ENCODE data around the gene ALPI. TPM values are rescaled to one million over a fixed set of nuclear protein-coding genes. Genes with fewer than 3 reads are reported as not detected.

Gene ALPI
- total and polyA plus RNA-seq, 12 donors = not detected

DNA sequence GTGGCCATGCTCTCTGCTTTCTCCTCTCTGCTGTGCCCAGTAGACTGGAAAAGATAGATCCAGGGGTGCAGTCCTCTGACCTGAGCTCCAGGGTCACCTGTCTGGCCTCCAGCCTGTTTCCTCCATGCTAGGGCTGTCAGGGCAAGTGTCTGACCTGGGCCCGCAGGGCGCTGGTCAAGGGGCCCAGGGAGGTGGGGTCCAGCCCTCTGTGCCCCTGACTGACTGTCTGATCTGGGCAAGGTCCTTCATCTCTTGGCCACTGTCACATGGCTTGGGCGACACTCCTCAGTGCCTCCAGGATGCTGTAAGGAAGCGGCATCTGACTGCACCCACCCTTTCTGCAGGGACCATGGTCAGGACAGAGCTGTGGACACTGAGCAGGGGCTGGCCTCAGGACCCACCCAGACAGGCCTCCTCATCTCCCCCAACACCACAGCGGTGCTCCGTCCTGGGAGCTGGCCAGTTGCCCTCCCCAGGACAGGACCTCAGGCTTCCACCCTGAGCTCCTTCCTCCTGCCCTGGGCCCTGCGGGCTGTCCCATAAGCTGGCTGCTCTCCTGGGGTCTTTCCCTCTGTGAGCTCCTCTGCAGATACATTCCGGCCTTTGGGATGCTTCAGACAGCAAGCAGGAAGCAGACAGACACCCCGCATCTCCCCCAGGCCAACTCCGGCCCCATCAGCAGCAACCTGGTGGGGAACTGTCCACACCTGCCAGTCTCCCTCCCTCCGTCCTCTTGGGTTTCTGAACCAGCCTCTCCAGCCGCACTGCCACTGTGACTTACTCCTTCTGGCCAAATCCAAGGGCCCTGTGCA, 21.2 kb upstream of the ALPI start:
- Histone ChIP-seq H3K4me1 (no peaks in the 10 kb centered on the region), H3K27ac (no peak overlapping the region), H3K4me3 (no peak overlapping the region), H3K9me3 (no peaks in the 10 kb centered on the region), H3K27me3 (peaks cover 0 to 7% (median 4%) of the 10 kb centered on the region in 7 donors), H3K36me3 (no peaks in the 10 kb centered on the region)
- TF ChIP-seq, protein P1, sequence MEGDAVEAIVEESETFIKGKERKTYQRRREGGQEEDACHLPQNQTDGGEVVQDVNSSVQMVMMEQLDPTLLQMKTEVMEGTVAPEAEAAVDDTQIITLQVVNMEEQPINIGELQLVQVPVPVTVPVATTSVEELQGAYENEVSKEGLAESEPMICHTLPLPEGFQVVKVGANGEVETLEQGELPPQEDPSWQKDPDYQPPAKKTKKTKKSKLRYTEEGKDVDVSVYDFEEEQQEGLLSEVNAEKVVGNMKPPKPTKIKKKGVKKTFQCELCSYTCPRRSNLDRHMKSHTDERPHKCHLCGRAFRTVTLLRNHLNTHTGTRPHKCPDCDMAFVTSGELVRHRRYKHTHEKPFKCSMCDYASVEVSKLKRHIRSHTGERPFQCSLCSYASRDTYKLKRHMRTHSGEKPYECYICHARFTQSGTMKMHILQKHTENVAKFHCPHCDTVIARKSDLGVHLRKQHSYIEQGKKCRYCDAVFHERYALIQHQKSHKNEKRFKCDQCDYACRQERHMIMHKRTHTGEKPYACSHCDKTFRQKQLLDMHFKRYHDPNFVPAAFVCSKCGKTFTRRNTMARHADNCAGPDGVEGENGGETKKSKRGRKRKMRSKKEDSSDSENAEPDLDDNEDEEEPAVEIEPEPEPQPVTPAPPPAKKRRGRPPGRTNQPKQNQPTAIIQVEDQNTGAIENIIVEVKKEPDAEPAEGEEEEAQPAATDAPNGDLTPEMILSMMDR (IDR thresholded peaks at IDR 0.05) = no peak
- intact Hi-C loops (cut with DNase I) = loop anchor here in 7 of 10 donors (5.0 to 10.0 kb wide), 6 partner anchors 92 to 527 kb away; partner anchors contain the start of gene NPPC (in 1 of the 7)
- DNase-seq (no peak), ATAC-seq (no peak)
- whole genome bisulfite sequencing, 2 donors = 88 to 93% methylated on average over 12 of the region's 12 CpGs

DNA sequence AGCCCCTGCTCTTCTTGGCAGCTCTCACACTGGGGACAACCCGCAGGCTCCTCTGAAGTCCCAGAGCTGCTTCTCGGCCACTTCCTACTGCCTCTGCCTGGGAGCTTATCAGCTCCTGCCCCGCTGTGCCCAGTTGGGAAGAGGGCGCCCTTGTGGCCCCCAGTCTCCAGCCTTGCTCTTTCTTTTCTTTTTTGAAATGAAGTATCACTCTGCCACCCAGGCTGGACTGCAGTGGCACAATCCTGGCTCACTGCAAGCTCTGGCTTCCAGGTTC, 20.6 kb upstream of the ALPI start:
- peaks cover 0 to 7% (median 4%) of the 10 kb centered on the region in 7 donors for H3K27me3 ChIP-seq
- ATAC-seq = no peak
- H3K9me3 ChIP-seq = no peaks in the 10 kb centered on the region
- no peaks in the 10 kb centered on the region for H3K36me3 ChIP-seq
- H3K27ac ChIP-seq = no peak overlapping the region
- intact Hi-C loops (cut with DNase I) = loop anchor here in 7 of 10 donors (5.0 to 10.0 kb wide), 6 partner anchors 93 to 528 kb away; partner anchors contain the start of gene NPPC (in 1 of the 7)
- H3K4me1 ChIP-seq = peaks cover 0 to 2% (median 0%) of the 10 kb centered on the region in 9 donors
- no peak for DNase-seq
- TF ChIP-seq, protein P1 (IDR thresholded peaks at IDR 0.05) = no peak
- no peak overlapping the region for H3K4me3 ChIP-seq
- 81 to 83% methylated on average over 4 of the region's 4 CpGs for WGBS, 2 donors

DNA sequence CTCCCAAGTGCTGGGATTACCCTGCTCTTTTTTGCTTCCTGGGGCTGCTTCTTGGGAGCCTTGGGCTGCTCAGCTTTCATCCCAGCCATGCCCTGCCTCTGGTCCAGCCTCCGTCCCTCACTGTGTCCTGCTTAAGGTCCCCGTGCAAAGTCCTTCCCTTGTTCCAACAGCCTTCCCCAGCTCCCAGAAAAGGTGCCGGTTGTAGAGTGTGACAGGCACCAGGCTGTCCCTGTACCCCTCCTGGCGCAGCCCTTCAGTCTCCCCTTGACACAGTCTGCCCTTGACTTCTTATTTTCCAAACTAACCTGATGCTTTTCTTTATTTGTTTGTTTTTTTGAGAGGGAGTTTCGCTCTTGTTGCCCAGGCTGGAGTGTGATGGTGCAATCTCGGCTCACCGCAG, 20.1 kb upstream of the ALPI start:
- intact Hi-C loops (cut with DNase I) = loop anchor here in 7 of 10 donors (5.0 to 10.0 kb wide), 6 partner anchors 94 to 529 kb away; partner anchors contain the start of gene NPPC (in 1 of the 7)
- H3K9me3 ChIP-seq = no peaks in the 10 kb centered on the region
- no peak overlapping the region for H3K27ac ChIP-seq
- TF ChIP-seq, protein P1 (IDR thresholded peaks at IDR 0.05) = no peak
- peaks cover 0 to 7% (median 4%) of the 10 kb centered on the region in 7 donors for H3K27me3 ChIP-seq
- H3K4me3 ChIP-seq = no peak overlapping the region
- H3K4me1 ChIP-seq = peaks cover 0 to 7% (median 0%) of the 10 kb centered on the region in 9 donors
- no peak for DNase-seq
- 89 to 92% methylated on average over 7 of the region's 7 CpGs for WGBS, 2 donors
- no peak for ATAC-seq
- H3K36me3 ChIP-seq = no peaks in the 10 kb centered on the region

DNA sequence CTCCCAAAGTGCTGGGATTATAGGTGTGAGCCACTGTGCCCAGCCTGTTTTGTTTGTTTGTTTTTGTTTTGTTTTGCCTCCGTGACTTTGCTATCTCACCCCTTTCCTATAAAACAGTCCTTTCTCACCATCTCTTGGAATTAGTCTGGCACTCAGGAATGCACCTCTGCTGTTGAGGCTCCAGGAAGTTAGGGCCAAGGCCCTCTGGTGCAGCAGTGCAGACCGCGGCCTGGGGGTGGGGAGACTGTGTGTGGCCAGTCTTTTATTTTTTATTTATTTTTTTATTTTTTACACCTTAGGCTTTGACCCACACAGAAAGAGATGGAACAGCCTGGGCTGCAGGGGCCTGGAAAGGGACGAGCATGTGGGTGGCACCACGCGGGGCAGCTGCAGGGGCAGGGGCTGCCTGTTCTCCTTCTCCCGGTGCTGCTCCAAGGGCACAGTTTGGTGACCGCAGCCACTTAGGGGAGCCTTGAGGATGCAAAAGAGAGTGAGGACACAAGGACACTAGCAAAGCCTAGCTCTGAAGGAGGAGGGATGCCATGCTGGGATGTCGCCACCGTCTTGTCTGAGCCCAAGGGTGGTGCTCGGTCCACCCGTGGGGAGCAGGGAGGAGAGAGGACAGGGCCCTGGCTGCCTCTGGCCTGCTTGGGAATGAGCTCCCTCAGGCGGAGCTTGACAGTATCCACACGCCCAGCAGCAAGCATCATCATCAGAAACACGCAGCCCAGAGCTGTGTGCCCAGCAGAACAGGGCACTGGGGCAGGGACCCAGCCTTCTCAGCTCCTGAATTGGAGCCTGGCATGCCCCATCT, 19.4 kb upstream of the ALPI start:
- H3K36me3 ChIP-seq = no peaks in the 10 kb centered on the region
- WGBS, 2 donors = 84 to 86% methylated on average over 15 of the region's 15 CpGs
- ATAC-seq (no peak), DNase-seq (no peak)
- H3K4me3 ChIP-seq = no peak overlapping the region
- H3K27me3 ChIP-seq = peaks cover 0 to 11% (median 4%) of the 10 kb centered on the region in 7 donors
- peaks cover 0 to 11% (median 0%) of the 10 kb centered on the region in 9 donors for H3K4me1 ChIP-seq
- H3K9me3 ChIP-seq = no peaks in the 10 kb centered on the region
- H3K27ac ChIP-seq = no peak overlapping the region
- TF ChIP-seq, protein P1 (IDR thresholded peaks at IDR 0.05) = no peak
- intact Hi-C loops (cut with DNase I) = loop anchor here in 7 of 10 donors (5.0 to 10.0 kb wide), 6 partner anchors 94 to 529 kb away; partner anchors contain the start of gene NPPC (in 1 of the 7)

All from heart right ventricle (tissue), 16 donors.